Gastrocnemius medialis (tissue), 4 donors: Measurements from ENCODE around the gene ST6GALNAC2. TPM values are rescaled to one million over a fixed set of nuclear protein-coding genes. Genes with fewer than 3 reads are reported as not detected.
"Not testable (repeated sequence)": the region's sequence is repeated elsewhere in the genome, so short reads cannot be mapped to it uniquely, and the experiment has no call there.

Source experiments
- ATAC-seq, 2 donors: fragments of 150-250 bp; one replicate each; pipeline ENCODE4 v1.9.1; 2016
- DNase-seq, 2 donors: peaks; one replicate each; pipeline ENCODE4 v3.0.0-alpha.2; 2019
- H3K27ac ChIP-seq, 4 donors: fragments of 200-600 bp; sonication (generic); 1 replicate in 1 of 4; 2 replicates in 3 of 4; pipeline ENCODE4 v1.5.1; 2016 to 2018; ENCODE audit warnings: mild to moderate bottlenecking in 2 of 4, moderate library complexity in 1 of 4
- H3K27me3 ChIP-seq, 3 donors: fragments of 200-600 bp; sonication (generic) in 2 of 3; 1 replicate in 1 of 3; 2 replicates in 2 of 3; pipeline versions ENCODE4 v1.5.1 to v1.6.0; 2016 to 2019; ENCODE audit warnings: mild to moderate bottlenecking in 1 of 3, moderate library complexity in 1 of 3
- H3K36me3 ChIP-seq, 2 donors: fragments of 200-600 bp; sonication (generic) in 1 of 2; one replicate each; pipeline ENCODE4 v1.5.1; 2017 to 2018
- H3K4me1 ChIP-seq, 2 donors: fragments of 200-600 bp; sonication (generic) in 1 of 2; one replicate each; pipeline ENCODE4 v1.5.1; 2016 to 2017; ENCODE audit warnings: mild to moderate bottlenecking in 2 of 2
- H3K4me3 ChIP-seq, 4 donors: fragments of 200-600 bp; sonication (generic) in 3 of 4; 1 replicate in 1 of 4; 2 replicates in 3 of 4; pipeline ENCODE4 v1.5.1; 2016 to 2019; ENCODE audit warnings: mild to moderate bottlenecking in 2 of 4
- H3K9me3 ChIP-seq, 3 donors: fragments of 200-600 bp; sonication (generic) in 2 of 3; 1 replicate in 1 of 3; 2 replicates in 2 of 3; pipeline ENCODE4 v1.5.1; 2016 to 2019
- CTCF ChIP-seq, 5 experiments: fragments of 450-650 bp in 3 of 5; fragments of 200-600 bp in 2 of 5; sonication (generic) in 2 of 5; IDR thresholded peaks in 4 of 5; conservative IDR thresholded peaks in 1 of 5; 1 replicate in 4 of 5; 2 replicates in 1 of 5; pipeline ENCODE4 v1.5.1; 2016 to 2019; ENCODE audit warnings: antibody characterized with exemption in 5 of 5, mild to moderate bottlenecking in 3 of 5, moderate library complexity in 3 of 5
- POLR2A ChIP-seq, 2 donors: fragments of 450-650 bp; IDR thresholded peaks; one replicate each; pipeline ENCODE4 v1.6.1; 2017; ENCODE audit warnings: antibody characterized with exemption in 2 of 2, mild to moderate bottlenecking in 2 of 2, moderate library complexity in 2 of 2
- in situ Hi-C, 4 donors: fragments of 200-750 bp; cut with MboI; loops; one replicate each; pipeline versions ENCODE4 v1.15.0 to v1.8.0; 2017; ENCODE audit warnings: low sequenced_read_pairs in 4 of 4
- intact Hi-C: fragments of 100-400 bp; cut with DNase I; formaldehyde crosslinking; loops from one replicate; pipeline ENCODE4 v1.15.1; 2023; ENCODE audit warnings: low total_unique reads
- total RNA-seq, 4 donors: library from RNA; depleted of rRNA; stranded (reverse); fragments of >200 nt; gene quantifications; one replicate each; pipeline versions ENCODE4 v1.1.0 to v1.2.3, GENCODE V29; 2016

The ST6GALNAC2 gene
- total RNA-seq, 4 donors from 2014 or later, result 13.6 to 31.1 (median 27.4) TPM

- in situ Hi-C loops, result loop anchor here in 2 of 4 donors (5.0 to 10.0 kb wide), 2 partner anchors 99 to 101 kb away; no protein-coding TSS in a partner anchor
- intact Hi-C loops, result loop anchor here (1.0 kb wide), 1 partner anchor 100 kb away; no protein-coding TSS in a partner anchor
- Histone ChIP-seq H3K36me3 (no peaks in the 10 kb centered on the region), H3K9me3 (no peaks in the 10 kb centered on the region), H3K27me3 (no peaks in the 10 kb centered on the region), H3K4me3 (no peak overlapping the region), H3K4me1 (no peaks in the 10 kb centered on the region), H3K27ac (no peak overlapping the region)
- DNase-seq (peak; percentile 37 to 56), ATAC-seq (peak; percentile 85 to 94)
- no peak for TF ChIP-seq POLR2A (IDR thresholded peaks at IDR 0.05)
- peak; percentile 78 to 97 (median 86) for TF ChIP-seq CTCF (IDR thresholded peaks at IDR 0.05 in 4 of 5, conservative IDR thresholded peaks at IDR 0.05 in 1 of 5)
These were observed 37.8 kb upstream of the ST6GALNAC2 start for GRCh38 chr17:76623271-76624146.

- no peaks in the 10 kb centered on the region for H3K4me1 ChIP-seq
- TF ChIP-seq CTCF (IDR thresholded peaks at IDR 0.05 in 4 of 5, conservative IDR thresholded peaks at IDR 0.05 in 1 of 5) (no peak), POLR2A (IDR thresholded peaks at IDR 0.05) (no peak)
- H3K27me3 ChIP-seq, result no peaks in the 10 kb centered on the region
- no peak overlapping the region for H3K27ac ChIP-seq
- H3K4me3 ChIP-seq, result no peak overlapping the region
- intact Hi-C loops, result no loop called here
- DNase-seq (no peak), ATAC-seq (no peak)
- in situ Hi-C loops, result no loop called here
- H3K9me3 ChIP-seq, result no peaks in the 10 kb centered on the region
- H3K36me3 ChIP-seq, result no peaks in the 10 kb centered on the region
These were observed 32.2 kb upstream of the ST6GALNAC2 start for GRCh38 chr17:76617838-76618237.

- intact Hi-C loops, result no loop called here
- no peak overlapping the region for H3K27ac ChIP-seq
- no peaks in the 10 kb centered on the region for H3K9me3 ChIP-seq
- no peaks in the 10 kb centered on the region for H3K4me1 ChIP-seq
- no peaks in the 10 kb centered on the region for H3K36me3 ChIP-seq
- TF ChIP-seq POLR2A (IDR thresholded peaks at IDR 0.05) (no peak), CTCF (IDR thresholded peaks at IDR 0.05 in 4 of 5, conservative IDR thresholded peaks at IDR 0.05 in 1 of 5) (no peak)
- DNase-seq (no peak), ATAC-seq (no peak)
- no peaks in the 10 kb centered on the region for H3K27me3 ChIP-seq
- in situ Hi-C loops, result no loop called here
- H3K4me3 ChIP-seq, result no peak overlapping the region
These were observed 29.4 kb upstream of the ST6GALNAC2 start for GRCh38 chr17:76614912-76615617.

- intact Hi-C loops, ATAC-seq, DNase-seq, H3K27me3 ChIP-seq, H3K4me3 ChIP-seq, H3K36me3 ChIP-seq, H3K27ac ChIP-seq, in situ Hi-C loops, H3K9me3 ChIP-seq, H3K4me1 ChIP-seq: not testable (repeated sequence)
These were observed 28.6 kb upstream of the ST6GALNAC2 start for GRCh38 chr17:76614064-76614759.
